Endothelial cell (in vitro differentiated cells): ENCODE data around the gene ANKDD1B. TPM values are rescaled to one million over a fixed set of nuclear protein-coding genes. Genes with fewer than 3 reads are reported as not detected.

Experiments
- DNase-seq: peaks from one replicate; pipeline ENCODE4 v3.0.0; 2021; ENCODE audit warnings: low spot score
- H3K27ac Mint-ChIP-seq: one replicate; pipeline ENCODE4 v1.8.0; 2021; ENCODE audit warnings: mixed read lengths, inconsistent platforms; ENCODE audit not compliant: unreplicated experiment
- H3K27me3 Mint-ChIP-seq: one replicate; pipeline ENCODE4 v1.8.0; 2021; ENCODE audit warnings: mild to moderate bottlenecking, moderate library complexity, mixed read lengths, inconsistent platforms; ENCODE audit not compliant: unreplicated experiment
- H3K36me3 Mint-ChIP-seq: one replicate; pipeline ENCODE4 v1.8.0; 2021; ENCODE audit warnings: mild to moderate bottlenecking, low read depth, mixed read lengths, inconsistent platforms; ENCODE audit not compliant: unreplicated experiment
- H3K4me1 Mint-ChIP-seq: one replicate; pipeline ENCODE4 v1.8.0; 2021; ENCODE audit warnings: mild to moderate bottlenecking, mixed read lengths, inconsistent platforms; ENCODE audit not compliant: unreplicated experiment
- H3K4me3 Mint-ChIP-seq: one replicate; pipeline ENCODE4 v1.8.0; 2021; ENCODE audit warnings: mild to moderate bottlenecking, mixed read lengths, inconsistent platforms; ENCODE audit not compliant: unreplicated experiment
- H3K9me3 Mint-ChIP-seq: one replicate; pipeline ENCODE4 v1.8.0; 2021; ENCODE audit warnings: mixed read lengths, inconsistent platforms; ENCODE audit not compliant: unreplicated experiment
- total RNA-seq: library from RNA; stranded (reverse); fragmentation: NEBNext Ultra II Directional; extraction: Animal tissue kit (Norgen Biotek cat#: 25700); gene quantifications from one replicate; pipeline ENCODE4 v1.2.1, GENCODE V29; 2021; ENCODE audit not compliant: unreplicated experiment
- TF ChIP-seq, protein P1 (sequence below): fragments of 200-600 bp; sonication (generic); IDR thresholded peaks from one replicate; pipeline ENCODE4 v1.5.0; 2021; ENCODE audit warnings: antibody characterized with exemption; ENCODE audit not compliant: unreplicated experiment

Gene ANKDD1B
- total RNA-seq, 1 donor from 2014 or later = 0.31 TPM

DNA sequence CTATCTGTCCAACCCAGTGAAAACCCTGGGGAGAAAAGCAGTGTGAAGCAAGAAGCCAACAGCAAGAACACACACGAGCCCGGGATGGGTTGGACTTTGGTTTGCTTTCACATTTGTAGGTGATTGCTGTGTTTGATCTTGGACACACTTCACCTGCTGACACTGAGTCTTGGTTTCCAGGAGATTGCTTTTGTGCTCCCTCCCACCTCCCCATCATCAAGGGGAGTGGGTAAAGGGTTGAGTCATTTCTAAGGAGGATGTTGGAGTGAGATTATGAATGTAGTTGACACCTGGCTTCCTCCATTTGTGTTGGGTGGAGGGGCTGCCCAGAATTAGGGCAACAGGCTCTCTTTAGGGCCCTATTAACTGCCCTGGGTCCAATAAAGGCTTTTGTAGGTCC is 37.5 kb downstream of the ANKDD1B start:
- TF ChIP-seq, protein P1, sequence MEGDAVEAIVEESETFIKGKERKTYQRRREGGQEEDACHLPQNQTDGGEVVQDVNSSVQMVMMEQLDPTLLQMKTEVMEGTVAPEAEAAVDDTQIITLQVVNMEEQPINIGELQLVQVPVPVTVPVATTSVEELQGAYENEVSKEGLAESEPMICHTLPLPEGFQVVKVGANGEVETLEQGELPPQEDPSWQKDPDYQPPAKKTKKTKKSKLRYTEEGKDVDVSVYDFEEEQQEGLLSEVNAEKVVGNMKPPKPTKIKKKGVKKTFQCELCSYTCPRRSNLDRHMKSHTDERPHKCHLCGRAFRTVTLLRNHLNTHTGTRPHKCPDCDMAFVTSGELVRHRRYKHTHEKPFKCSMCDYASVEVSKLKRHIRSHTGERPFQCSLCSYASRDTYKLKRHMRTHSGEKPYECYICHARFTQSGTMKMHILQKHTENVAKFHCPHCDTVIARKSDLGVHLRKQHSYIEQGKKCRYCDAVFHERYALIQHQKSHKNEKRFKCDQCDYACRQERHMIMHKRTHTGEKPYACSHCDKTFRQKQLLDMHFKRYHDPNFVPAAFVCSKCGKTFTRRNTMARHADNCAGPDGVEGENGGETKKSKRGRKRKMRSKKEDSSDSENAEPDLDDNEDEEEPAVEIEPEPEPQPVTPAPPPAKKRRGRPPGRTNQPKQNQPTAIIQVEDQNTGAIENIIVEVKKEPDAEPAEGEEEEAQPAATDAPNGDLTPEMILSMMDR = no peak
- Mint-ChIP-seq H3K36me3 (no peaks in the 10 kb centered on the region), H3K27ac (no peak overlapping the region), H3K9me3 (no peaks in the 10 kb centered on the region), H3K4me3 (no peak overlapping the region), H3K27me3 (peaks cover 2% of the 10 kb centered on the region), H3K4me1 (peaks cover 6% of the 10 kb centered on the region)
- no peak for DNase-seq

DNA sequence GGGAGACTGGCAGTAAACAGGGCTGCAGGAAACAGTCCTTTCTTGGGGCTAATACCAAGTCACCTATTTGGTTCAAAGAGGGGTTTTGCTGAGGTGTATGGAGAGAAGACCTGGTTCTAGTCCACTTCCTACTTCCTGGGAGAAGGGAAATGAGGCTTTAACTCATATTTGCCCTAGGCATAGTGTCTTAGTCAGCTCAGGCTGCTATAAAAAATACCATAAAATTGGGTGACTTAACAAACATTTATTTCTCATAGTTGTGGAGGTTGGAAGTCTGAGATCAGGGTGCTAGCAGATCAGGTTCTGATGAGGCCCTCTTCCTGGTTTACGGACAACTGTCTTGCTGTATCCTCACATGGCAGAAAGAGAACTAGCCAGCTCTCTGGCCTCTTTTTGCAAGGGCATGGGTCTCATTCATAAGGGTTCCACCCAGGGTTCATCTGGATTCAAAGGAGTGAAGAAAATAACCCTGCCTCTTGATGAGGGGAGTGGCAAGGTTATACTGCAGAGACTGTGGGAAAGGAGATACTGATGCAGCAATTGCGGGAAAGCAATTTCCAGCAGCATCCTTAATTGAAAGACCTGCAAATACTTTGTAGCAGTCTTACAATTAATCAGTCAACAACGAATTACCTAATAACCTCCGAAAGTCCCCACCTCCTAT is 40.5 kb downstream of the ANKDD1B start:
- no peaks in the 10 kb centered on the region for H3K9me3 Mint-ChIP-seq
- peaks cover 2% of the 10 kb centered on the region for H3K27me3 Mint-ChIP-seq
- TF ChIP-seq, protein P1 = no peak
- H3K27ac Mint-ChIP-seq = no peak overlapping the region
- no peak for DNase-seq
- H3K4me1 Mint-ChIP-seq = peaks cover 6% of the 10 kb centered on the region
- H3K4me3 Mint-ChIP-seq = no peak overlapping the region
- H3K36me3 Mint-ChIP-seq = no peaks in the 10 kb centered on the region

DNA sequence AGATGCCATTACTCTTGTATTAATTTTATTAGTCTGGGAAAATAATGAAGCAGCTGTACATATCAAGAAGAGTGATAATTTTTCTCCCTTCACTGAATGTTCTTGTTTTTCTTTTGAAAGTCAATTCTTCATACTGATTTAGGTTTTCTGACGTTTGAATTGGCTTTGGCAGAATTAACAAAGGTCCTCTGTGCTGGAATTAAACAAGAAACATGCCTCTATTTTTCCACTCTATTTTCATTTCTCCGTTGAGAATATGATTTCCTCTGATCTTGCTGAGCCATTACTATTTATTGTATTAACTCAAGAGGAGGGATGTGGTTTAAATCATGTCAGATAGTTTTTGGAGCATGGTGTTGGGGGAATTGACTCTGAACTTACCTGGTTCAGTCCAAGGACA is 42.3 kb downstream of the ANKDD1B start:
- DNase-seq = no peak
- Mint-ChIP-seq H3K9me3 (no peaks in the 10 kb centered on the region), H3K4me3 (no peak overlapping the region), H3K4me1 (peaks cover 6% of the 10 kb centered on the region), H3K27ac (no peak overlapping the region), H3K27me3 (peaks cover 2% of the 10 kb centered on the region), H3K36me3 (no peaks in the 10 kb centered on the region)
- TF ChIP-seq, protein P1 = no peak

DNA sequence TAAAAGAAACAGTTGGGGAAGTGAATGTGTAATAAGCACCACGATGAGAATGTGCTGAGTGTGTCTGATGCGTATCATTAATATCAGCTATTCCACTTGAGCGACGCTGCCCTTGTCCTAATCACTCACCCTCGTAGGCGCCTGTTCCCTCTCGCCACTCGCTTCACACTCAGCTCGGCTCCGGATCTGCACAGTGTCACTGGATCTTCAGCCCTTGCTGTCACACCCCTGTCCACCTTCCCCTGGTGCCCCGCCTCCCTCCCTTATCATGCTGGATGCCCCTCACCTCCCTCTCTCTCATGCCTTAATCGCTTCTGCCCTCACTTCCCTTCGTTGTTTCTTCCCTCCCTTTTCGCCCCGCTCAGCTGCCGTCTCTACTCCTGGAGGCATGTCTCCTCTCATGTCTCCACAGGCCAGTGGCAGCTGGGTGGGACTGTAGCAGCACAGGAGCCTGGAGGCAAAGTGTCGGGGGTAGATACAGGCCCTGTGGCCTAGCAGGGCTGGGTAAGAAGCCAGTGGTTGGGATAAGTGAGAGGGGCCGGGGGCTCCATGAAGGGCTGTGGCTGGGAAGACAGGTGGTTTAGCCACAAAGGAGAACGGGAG is 43.5 kb downstream of the ANKDD1B start:
- Mint-ChIP-seq H3K4me1 (peaks cover 6% of the 10 kb centered on the region), H3K9me3 (no peaks in the 10 kb centered on the region)

More for the DNA sequence above, 43.5 kb downstream of the ANKDD1B start:
- DNase-seq = no peak
- no peaks in the 10 kb centered on the region for H3K36me3 Mint-ChIP-seq
- no peak overlapping the region for H3K27ac Mint-ChIP-seq
- TF ChIP-seq, protein P1 = no peak
- H3K27me3 Mint-ChIP-seq = peaks cover 2% of the 10 kb centered on the region
- no peak overlapping the region for H3K4me3 Mint-ChIP-seq
